ENCODE data around the gene RGCC. TPM values are rescaled to one million over a fixed set of nuclear protein-coding genes. Genes with fewer than 3 reads are reported as not detected.

RGCC gene
- total RNA-seq, 4 donors from 2014 or later = 68.2 to 148 (median 98.6) TPM

DNA sequence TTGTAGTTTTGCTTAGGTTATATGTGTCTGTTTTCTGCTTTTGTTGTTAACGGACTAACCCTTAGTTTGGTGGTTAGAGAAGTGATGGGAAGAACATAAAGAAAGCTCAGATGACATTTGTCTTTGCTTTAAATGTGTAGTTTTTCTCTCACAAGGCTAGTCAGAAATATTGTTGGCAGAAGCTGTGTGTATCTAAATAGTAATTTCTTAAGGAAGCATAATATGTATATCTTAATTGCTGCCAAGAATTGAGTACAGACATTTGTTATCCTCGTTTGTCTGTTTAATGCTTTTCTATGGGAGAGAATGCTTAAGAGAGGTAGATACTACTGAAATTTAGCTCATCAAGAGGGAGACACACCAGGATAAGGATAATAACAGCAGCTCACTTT, 2.7 kb downstream of the RGCC start:
- WGBS, 2 donors = 38 to 50% methylated on average over 2 of the region's 2 CpGs

DNA sequence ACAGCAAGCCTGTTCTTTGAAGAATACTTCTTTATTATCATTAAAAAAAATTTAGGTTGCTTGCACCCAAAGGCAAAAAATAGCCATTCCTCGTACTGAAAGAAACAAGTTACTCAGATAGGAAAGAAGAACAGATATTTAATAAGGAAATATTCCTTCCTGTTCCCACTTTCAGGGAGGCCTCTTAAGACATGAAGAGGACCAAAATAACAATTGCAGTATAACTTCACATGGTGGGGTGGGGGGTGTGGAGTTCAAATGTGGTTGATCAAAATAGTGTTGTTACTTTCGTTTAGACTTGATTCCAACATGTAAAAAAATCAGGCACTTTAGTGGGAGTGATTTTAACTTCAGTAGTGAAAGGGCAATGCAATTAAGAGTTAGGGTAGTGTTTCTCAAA, 3.6 kb downstream of the RGCC start:
- TF ChIP-seq, protein P1, sequence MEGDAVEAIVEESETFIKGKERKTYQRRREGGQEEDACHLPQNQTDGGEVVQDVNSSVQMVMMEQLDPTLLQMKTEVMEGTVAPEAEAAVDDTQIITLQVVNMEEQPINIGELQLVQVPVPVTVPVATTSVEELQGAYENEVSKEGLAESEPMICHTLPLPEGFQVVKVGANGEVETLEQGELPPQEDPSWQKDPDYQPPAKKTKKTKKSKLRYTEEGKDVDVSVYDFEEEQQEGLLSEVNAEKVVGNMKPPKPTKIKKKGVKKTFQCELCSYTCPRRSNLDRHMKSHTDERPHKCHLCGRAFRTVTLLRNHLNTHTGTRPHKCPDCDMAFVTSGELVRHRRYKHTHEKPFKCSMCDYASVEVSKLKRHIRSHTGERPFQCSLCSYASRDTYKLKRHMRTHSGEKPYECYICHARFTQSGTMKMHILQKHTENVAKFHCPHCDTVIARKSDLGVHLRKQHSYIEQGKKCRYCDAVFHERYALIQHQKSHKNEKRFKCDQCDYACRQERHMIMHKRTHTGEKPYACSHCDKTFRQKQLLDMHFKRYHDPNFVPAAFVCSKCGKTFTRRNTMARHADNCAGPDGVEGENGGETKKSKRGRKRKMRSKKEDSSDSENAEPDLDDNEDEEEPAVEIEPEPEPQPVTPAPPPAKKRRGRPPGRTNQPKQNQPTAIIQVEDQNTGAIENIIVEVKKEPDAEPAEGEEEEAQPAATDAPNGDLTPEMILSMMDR (IDR thresholded peaks at IDR 0.05) = no peak
- TF ChIP-seq POLR2A (IDR thresholded peaks at IDR 0.05) = no peak
- no peak overlapping the region for H3K4me3 ChIP-seq (ENCODE audit: low read depth, poor library complexity, severe bottlenecking)
- WGBS, 2 donors = 35 to 41% methylated on average over 2 of the region's 2 CpGs
- intact Hi-C loops (cut with DNase I; ENCODE audit: low total_unique reads) = no loop called here
- no peak for DNase-seq (ENCODE audit: low spot score in 2 of 2)

More for the DNA sequence above, 2.7 kb downstream of the RGCC start:
- no peak overlapping the region for H3K4me3 ChIP-seq (ENCODE audit: low read depth, poor library complexity, severe bottlenecking)
- TF ChIP-seq, protein P1 (IDR thresholded peaks at IDR 0.05) = no peak
- no peak for TF ChIP-seq POLR2A (IDR thresholded peaks at IDR 0.05)
- no peak for DNase-seq (ENCODE audit: low spot score in 2 of 2)
- intact Hi-C loops (cut with DNase I; ENCODE audit: low total_unique reads) = no loop called here

DNA sequence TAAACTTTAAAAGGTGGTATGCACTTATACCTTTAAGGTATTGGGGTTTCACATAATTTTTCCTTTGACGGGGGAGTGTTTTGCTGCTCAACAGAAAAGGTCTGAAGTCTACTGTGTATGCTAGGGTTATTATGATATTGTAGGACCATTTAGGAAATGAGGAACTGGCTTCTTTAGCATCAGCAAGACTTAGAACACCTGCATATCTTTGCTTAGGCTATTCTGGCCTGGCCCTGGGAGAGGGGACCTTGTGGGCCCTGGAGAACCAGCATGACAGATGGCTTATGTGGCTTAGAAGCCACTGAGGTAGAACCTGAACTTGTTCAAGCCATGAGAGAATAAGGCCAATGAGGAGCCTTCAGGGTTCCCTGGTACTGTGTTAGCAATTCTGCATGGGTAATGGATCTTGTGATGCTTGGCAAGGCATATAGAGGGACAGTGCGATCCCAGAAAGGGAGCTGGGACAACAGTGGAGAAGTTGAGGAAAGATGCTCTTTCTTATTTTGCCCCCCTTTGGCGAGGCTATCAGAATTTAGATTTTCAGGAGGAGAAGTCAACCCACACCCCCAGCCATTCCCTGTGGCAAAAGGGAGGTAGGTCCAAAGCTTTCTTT, 4.3 kb downstream of the RGCC start:
- no peak overlapping the region for H3K4me3 ChIP-seq (ENCODE audit: low read depth, poor library complexity, severe bottlenecking)
- no peak for DNase-seq (ENCODE audit: low spot score in 2 of 2)
- intact Hi-C loops (cut with DNase I; ENCODE audit: low total_unique reads) = no loop called here
- WGBS, 2 donors = 88 to 92% methylated on average over 3 of the region's 3 CpGs
- TF ChIP-seq, protein P1 (IDR thresholded peaks at IDR 0.05) = no peak
- TF ChIP-seq POLR2A (IDR thresholded peaks at IDR 0.05) = no peak

DNA sequence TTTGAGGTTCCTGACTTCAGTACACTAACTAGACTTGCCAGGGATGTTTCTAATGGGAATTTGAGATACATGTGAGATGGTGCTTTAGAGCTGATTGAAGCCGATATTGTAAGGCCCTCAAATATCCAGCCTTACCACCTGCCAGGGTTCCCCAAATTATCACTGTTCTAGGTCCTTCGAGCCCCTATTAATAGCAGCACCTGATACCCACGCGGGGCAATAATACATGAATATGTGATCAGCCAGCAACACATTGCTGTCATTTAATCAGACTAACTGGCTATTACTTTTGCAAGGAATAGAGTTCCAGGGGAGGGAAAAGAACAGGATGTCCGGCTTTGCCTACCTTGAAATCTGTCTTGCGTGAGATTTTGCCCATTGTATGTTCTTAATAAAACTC, 5.1 kb downstream of the RGCC start:
- 92 to 95% methylated on average over 6 of the region's 6 CpGs for WGBS, 2 donors
- TF ChIP-seq POLR2A (IDR thresholded peaks at IDR 0.05) = no peak
- TF ChIP-seq, protein P1 (IDR thresholded peaks at IDR 0.05) = no peak
- H3K4me3 ChIP-seq (ENCODE audit: low read depth, poor library complexity, severe bottlenecking) = no peak overlapping the region
- intact Hi-C loops (cut with DNase I; ENCODE audit: low total_unique reads) = no loop called here
- DNase-seq (ENCODE audit: low spot score in 2 of 2) = no peak

DNA sequence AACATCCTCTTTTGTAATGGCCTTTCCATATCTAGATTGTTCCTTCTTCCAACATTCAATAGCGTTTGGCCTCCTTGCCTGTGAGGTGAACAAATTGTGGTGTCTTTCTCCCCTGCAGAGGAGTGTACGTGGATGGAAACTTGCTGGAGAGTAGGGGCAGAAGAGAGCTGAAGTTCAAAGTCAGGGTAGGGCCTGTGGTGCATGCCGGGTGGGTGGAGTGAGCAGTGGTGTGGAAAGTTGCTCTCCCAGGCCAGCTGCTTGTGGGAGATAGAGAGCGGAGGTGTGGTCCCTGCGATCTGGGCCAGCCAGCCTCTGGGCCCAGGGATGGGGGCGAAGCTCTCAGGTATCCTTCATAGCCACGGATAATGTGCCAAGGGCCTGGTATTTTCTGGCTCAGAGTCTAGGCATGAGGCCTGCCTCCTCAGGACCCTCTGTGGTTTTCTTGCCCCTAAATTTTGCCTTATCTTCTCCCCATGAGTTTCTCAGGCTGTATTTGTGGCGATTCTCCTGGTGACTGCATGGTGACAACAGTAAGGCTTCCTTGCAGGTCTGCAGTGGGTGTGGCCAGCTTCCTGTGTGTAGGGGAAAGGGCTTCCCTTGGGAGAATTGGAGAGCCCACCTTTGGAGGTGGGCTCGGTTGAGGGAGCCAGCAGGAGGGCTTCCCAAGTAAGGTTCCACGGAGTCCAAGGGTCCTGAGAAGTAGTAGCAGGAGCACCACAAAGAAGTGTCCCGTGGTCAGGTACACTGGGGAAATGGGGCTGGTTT, 6.7 kb downstream of the RGCC start:
- TF ChIP-seq, protein P1 (IDR thresholded peaks at IDR 0.05) = no peak
- no peak for TF ChIP-seq POLR2A (IDR thresholded peaks at IDR 0.05)
- H3K4me3 ChIP-seq (ENCODE audit: low read depth, poor library complexity, severe bottlenecking) = no peak overlapping the region
- no peak for DNase-seq (ENCODE audit: low spot score in 2 of 2)
- 78 to 82% methylated on average over 11 of the region's 11 CpGs for WGBS, 2 donors
- intact Hi-C loops (cut with DNase I; ENCODE audit: low total_unique reads) = no loop called here

Data from lower leg skin (tissue), 4 donors.